Esophagus squamous epithelium (tissue), 4 donors: ENCODE measurements around the gene MFSD1.

Source experiments
- POLR2A ChIP-seq, 4 donors: fragments of 450-650 bp; IDR thresholded peaks; one replicate each; pipeline ENCODE4 v1.6.1; 2017; ENCODE audit warnings: antibody characterized with exemption in 4 of 4, mild to moderate bottlenecking in 4 of 4, moderate library complexity in 3 of 4
- TF ChIP-seq, protein P1 (sequence below), 6 experiments: fragments of 450-650 bp in 4 of 6; fragments of 200-600 bp in 2 of 6; sonication (generic) in 2 of 6; IDR thresholded peaks; one replicate each; pipeline ENCODE4 v1.5.1; 2016 to 2019; ENCODE audit warnings: antibody characterized with exemption in 6 of 6, mild to moderate bottlenecking in 4 of 6, moderate library complexity in 4 of 6

DNA sequence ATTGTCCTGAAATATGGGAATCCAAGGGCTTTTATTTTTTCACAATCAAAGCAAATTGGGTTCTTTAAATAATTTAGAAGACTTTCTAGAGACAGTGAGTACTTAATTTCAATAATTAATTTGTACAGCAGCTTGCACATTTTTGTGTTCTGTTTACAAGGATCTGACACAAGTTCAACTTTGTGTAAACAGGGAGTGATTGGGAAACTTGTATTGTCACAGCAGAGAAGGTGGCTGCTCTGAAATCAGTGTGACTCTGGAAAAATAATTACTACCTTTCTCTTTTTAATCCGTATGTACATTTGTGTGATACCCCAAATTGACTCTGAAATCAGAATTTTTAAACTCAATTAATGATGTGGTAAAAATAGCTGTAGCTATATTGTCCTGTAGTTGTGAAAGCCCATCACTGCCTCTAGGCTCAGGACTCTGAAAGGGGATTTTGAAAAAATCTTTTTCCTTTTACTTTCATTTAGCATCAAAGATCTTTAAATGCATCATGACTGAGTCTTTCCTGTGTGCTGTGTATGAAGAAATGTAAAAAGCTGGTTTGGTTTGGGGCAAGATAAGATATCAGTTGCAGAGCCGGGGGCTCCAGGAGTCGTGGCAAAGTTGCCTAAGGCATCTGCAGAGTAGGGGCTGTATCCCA, 45.1 kb downstream of the MFSD1 start:
- TF ChIP-seq POLR2A (IDR thresholded peaks at IDR 0.05), result no peak
- TF ChIP-seq, protein P1, sequence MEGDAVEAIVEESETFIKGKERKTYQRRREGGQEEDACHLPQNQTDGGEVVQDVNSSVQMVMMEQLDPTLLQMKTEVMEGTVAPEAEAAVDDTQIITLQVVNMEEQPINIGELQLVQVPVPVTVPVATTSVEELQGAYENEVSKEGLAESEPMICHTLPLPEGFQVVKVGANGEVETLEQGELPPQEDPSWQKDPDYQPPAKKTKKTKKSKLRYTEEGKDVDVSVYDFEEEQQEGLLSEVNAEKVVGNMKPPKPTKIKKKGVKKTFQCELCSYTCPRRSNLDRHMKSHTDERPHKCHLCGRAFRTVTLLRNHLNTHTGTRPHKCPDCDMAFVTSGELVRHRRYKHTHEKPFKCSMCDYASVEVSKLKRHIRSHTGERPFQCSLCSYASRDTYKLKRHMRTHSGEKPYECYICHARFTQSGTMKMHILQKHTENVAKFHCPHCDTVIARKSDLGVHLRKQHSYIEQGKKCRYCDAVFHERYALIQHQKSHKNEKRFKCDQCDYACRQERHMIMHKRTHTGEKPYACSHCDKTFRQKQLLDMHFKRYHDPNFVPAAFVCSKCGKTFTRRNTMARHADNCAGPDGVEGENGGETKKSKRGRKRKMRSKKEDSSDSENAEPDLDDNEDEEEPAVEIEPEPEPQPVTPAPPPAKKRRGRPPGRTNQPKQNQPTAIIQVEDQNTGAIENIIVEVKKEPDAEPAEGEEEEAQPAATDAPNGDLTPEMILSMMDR (IDR thresholded peaks at IDR 0.05), result no peak
